Activated CD4-positive, alpha-beta T cell treated with anti-CD3 and anti-CD28 coated beads, Interleukin-2, amount 10 ng/mL, durations not matched to agents 24 days and 14 days (primary cell): ENCODE data around the gene DISP1. TPM values are rescaled to one million over a fixed set of nuclear protein-coding genes. Genes with fewer than 3 reads are reported as not detected.
"Not testable (repeated sequence)": the region's sequence is repeated elsewhere in the genome, so short reads cannot be mapped to it uniquely, and the experiment has no call there.

ENCODE experiments used
- DNase-seq: peaks from one replicate; pipeline ENCODE4 v3.0.0; 2022
- H3K27ac Mint-ChIP-seq: one replicate; pipeline ENCODE4 v1.8.0; 2022; ENCODE audit warnings: mild to moderate bottlenecking, mixed read lengths
- H3K27me3 Mint-ChIP-seq: one replicate; pipeline ENCODE4 v1.8.0; 2022; ENCODE audit warnings: mixed read lengths
- H3K36me3 Mint-ChIP-seq: one replicate; pipeline ENCODE4 v1.8.0; 2022; ENCODE audit warnings: low read depth, mild to moderate bottlenecking, mixed read lengths
- H3K4me1 Mint-ChIP-seq: one replicate; pipeline ENCODE4 v1.8.0; 2021; ENCODE audit warnings: mixed read lengths
- H3K4me3 Mint-ChIP-seq: one replicate; pipeline ENCODE4 v1.8.0; 2022; ENCODE audit warnings: mild to moderate bottlenecking, moderate library complexity, mixed read lengths
- H3K9me3 Mint-ChIP-seq: one replicate; pipeline ENCODE4 v1.8.0; 2021; ENCODE audit warnings: mixed read lengths
- intact Hi-C: fragments of 100-400 bp; cut with micrococcal nuclease; formaldehyde crosslinking; loops from one replicate; pipeline ENCODE4 v1.15.1; 2023
- total RNA-seq: library from RNA; stranded (reverse); gene quantifications from 2 replicates; pipeline ENCODE4 v1.2.3, GENCODE V29; 2022

DISP1 gene
- total RNA-seq, 1 donor from 2014 or later: 2.0 TPM

DNA sequence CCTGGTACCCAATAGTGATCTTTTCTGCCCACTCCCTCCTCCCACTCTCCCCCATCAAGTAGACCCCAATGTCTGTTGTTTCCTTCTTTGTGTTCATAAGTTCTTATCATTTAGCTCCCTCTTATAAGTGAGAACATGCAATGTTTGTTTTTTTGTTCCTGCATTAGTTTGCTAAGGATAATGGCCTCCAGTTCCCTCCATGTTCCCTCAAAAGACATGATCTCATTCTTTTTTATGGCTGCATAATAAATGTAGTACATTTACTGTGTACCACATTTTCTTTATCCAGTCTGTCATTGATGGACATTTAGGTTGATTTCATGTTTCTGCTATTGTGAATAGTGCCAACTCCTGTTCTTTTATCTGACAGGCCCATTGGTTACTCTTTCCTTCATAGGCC, 35.7 kb downstream of the DISP1 start:
- H3K27ac Mint-ChIP-seq, H3K36me3 Mint-ChIP-seq, H3K27me3 Mint-ChIP-seq, H3K4me3 Mint-ChIP-seq, H3K4me1 Mint-ChIP-seq, DNase-seq, intact Hi-C loops, H3K9me3 Mint-ChIP-seq: not testable (repeated sequence)

DNA sequence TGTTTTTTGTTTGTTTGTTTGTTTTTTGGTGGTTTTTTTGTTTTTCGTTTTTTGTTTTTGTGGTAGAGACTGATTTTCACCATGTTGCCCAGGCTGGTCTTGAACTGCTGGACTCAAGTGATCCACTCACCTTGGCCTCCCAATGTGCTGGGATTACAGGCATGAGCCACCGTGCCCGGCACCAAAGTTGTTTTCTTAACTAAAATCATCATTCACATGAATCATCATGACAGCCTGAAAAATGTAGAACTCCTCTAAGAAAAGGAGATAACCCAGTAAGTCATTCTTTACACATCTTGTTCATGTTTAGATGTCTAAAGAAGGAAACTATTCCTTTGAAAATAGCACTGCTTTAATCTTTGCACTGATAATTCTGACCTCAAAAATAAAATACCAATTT, 37.5 kb downstream of the DISP1 start:
- no peaks in the 10 kb centered on the region for H3K4me1 Mint-ChIP-seq
- H3K27ac Mint-ChIP-seq: no peak overlapping the region

DNA sequence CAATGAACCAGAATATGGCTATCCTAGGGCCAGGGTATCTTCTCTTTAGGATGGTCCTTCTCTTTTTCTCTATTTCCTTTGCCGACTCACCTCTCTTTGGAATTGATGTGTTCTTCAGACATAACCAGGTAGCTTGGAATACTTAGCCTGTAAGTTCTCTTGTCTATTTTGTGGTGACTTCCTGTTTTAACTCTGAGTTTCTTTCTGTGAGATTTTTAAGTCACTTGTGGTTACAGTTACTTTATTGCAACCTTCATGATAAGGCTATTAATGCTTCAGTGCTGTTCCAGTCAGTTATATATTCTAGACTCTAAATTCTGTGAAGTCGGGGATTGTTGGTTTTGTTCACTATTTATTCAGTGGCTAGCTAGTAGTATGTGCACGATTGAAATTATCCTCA, 46.2 kb downstream of the DISP1 start:
- Mint-ChIP-seq H3K9me3 (peaks cover 8% of the 10 kb centered on the region), H3K4me3 (no peak overlapping the region), H3K36me3 (no peaks in the 10 kb centered on the region), H3K4me1 (peaks cover 3% of the 10 kb centered on the region), H3K27me3 (no peaks in the 10 kb centered on the region), H3K27ac (no peak overlapping the region)
- intact Hi-C loops: no loop called here
- no peak for DNase-seq

More for the DNA sequence above, 37.5 kb downstream of the DISP1 start:
- no peak for DNase-seq
- H3K36me3 Mint-ChIP-seq: no peaks in the 10 kb centered on the region
- no peaks in the 10 kb centered on the region for H3K27me3 Mint-ChIP-seq
- H3K9me3 Mint-ChIP-seq: peaks cover 9% of the 10 kb centered on the region
- no peak overlapping the region for H3K4me3 Mint-ChIP-seq
- intact Hi-C loops: no loop called here

Other genes with a start within 250 kb of the DISP1 start
- 23.1 and 24.4 TPM in 2 replicates for gene TAF1A, start 225.1 kb upstream of the DISP1 start, total RNA-seq
- gene MIA3, start 196.9 kb upstream of the DISP1 start, total RNA-seq: 42.2 and 44.2 TPM in 2 replicates
- 38.1 and 40.5 TPM in 2 replicates for gene AIDA, start 102.5 kb upstream of the DISP1 start, total RNA-seq
- 35.4 and 36.4 TPM in 2 replicates for gene BROX, start 102.5 kb upstream of the DISP1 start, total RNA-seq
- gene FAM177B, start 77.8 kb upstream of the DISP1 start, total RNA-seq: 0.47 TPM in 1 of 2 replicates, not detected in the other